NCI-H524 (cell line): ENCODE data around the gene AOC3.
A peak's percentile ranks its signal among the peaks of the same experiment; 100 is the strongest.

Experiments used
- DNase-seq, 2 experiments: peaks; one replicate each; lab custom pipeline; 2025; lab: John Stamatoyannopoulos, UW

AOC3 gene, protein sequence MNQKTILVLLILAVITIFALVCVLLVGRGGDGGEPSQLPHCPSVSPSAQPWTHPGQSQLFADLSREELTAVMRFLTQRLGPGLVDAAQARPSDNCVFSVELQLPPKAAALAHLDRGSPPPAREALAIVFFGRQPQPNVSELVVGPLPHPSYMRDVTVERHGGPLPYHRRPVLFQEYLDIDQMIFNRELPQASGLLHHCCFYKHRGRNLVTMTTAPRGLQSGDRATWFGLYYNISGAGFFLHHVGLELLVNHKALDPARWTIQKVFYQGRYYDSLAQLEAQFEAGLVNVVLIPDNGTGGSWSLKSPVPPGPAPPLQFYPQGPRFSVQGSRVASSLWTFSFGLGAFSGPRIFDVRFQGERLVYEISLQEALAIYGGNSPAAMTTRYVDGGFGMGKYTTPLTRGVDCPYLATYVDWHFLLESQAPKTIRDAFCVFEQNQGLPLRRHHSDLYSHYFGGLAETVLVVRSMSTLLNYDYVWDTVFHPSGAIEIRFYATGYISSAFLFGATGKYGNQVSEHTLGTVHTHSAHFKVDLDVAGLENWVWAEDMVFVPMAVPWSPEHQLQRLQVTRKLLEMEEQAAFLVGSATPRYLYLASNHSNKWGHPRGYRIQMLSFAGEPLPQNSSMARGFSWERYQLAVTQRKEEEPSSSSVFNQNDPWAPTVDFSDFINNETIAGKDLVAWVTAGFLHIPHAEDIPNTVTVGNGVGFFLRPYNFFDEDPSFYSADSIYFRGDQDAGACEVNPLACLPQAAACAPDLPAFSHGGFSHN

DNA sequence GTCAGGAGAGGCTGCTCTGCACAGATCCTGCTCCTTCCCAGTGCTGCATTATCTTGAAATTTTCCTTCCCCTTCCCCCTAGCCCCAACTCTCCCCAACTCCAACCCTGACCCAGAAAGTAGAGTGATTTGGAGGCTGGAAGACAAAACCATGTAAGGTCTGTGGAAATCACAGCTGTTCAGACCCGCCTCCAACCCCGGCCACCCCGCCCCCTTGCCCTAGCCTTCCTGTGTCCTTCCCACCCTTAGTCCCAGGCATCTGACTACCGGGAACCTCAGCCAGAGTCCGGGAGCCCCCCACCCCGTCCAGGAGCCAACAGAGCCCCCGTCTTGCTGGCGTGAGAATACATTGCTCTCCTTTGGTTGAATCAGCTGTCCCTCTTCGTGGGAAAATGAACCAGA is at the start of gene AOC3:
Gene AOC3 (plus strand): TSS at position 246 of the 400 bp plus-strand sequence. CDS start 145 bp downstream, at position 391.
- no peak for DNase-seq

DNA sequence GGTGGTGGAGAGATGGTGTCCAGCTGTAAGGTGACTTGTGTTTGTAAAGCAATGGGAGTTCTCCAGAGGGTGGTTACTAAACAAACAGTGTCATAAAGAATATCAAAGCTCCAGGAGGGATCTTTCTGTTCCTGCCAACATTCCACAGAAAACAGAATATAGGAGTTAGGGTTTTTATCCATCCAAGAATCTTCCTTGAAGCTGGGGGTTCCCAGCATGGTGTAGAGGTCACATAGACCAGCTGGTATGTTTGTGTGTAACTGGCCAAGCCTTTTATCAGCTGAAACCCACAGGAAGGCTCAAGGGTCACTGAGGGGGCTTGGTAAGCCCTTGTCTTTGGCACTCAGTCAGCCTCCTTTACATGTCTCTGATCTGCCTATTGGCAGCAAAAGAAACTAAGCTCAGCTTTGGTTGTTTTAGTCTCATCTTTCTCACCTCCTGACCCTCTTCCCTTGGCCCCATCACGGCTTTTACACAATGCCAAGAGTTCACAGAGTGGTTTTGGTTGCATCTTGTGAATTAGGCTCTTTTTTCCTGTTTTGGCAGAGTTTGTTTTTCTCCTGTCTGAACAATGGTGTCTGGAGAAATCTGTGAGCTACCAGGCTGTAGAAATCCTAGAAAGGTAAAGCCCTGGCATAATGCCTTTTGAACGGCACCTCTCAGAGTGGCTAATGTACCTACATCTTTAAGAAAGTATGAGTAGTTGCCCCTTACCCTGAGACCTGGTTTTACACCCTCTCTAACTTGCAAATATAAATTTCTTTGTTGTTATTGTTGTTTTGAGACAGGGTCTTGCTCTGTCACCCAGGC is 47.7 kb upstream of the AOC3 start:
- DNase-seq, result no peak

DNA sequence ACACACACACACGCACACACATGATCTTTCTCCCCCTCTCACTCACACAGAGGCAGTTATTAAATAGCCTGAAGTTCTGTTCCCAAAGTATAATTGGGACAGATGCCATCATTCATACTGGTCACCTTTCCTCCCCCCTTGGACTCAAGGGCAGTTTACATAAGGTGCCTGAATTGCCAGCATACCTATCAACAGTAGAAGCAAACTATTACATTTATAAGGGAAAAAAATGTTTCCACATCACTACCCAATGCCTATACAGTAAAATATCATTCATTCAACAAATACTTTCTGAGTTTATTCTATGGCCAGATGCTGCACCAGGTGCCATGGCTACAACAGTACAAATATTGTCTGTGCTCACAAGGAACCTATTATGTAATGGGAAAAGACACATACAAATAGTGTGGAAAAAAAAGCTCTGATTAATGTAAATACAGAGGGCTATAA is 46.1 kb upstream of the AOC3 start:
- DNase-seq, result no peak

DNA sequence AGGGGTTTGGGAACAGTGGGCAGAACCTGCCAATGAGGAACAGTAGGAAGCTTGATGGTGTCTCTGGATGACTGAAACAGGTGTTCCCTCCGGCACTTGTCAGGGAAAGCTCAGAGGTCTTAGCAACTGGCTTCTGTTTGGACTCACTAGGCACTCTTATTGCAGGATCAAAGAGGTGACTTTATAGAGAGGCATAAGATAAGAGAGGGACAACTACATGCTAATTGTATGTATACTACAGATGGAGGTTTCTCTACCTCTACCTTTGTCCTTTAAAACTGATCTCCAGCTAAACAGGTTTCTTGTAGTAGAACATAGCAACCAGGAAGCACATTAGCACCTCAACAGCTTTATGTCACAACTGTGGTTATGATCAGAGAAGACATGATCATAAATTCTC is 44.8 kb upstream of the AOC3 start:
- DNase-seq, result no peak

DNA sequence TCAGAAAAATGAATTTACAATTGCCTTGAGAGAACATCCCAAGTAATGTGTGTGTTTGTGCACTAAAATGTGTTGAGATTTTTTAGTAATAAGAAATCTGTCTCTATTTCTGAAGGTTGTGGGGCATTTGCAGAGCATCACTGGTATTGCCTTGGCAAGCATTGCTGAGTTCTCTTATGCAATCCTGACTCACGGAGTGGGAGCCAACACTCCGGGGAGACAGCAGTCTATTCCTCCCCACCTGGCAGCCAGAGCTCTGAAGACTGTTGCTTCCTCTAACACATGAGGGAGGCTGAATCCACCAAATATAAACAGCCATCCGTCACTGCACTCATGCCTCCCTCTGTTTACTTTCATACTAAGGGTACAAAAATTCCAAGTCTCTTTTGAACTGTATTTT is 41.7 kb upstream of the AOC3 start:
- no peak for DNase-seq

DNA sequence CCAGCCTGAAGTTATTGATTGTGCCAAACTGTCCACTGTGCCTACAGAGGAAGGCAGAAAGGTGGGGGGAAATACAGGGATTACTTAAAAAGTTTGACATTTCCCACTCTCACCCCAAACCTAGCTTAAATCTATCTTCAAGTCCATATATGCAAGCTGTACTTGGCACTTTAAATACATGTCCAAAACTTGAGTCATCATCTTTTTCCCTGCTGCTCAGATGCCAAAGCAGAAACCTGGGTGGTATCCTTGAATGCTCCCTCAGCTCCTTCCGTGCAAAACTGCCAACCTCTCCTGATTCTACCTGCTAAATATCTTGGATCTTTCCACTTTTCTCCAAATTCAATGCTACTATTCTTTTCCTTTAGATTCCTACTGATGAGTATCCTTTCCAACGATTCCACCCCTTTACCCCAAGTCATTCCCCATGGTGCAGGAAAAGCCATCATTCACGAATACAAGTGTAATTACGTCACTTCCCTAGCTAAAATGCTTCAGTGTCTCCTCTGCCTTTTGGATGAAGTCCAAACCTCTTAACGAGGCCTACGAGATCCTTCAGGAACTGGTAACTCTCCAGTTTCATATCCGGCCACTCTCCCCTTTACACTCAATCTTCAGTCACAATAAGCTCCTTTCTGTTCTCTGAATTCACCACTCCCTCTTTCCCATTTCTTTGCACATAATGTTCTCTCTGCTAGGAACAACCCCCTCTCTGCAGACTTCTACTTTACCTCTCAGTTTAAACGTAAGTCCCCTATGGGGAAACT is 36.2 kb upstream of the AOC3 start:
- no peak for DNase-seq

DNA sequence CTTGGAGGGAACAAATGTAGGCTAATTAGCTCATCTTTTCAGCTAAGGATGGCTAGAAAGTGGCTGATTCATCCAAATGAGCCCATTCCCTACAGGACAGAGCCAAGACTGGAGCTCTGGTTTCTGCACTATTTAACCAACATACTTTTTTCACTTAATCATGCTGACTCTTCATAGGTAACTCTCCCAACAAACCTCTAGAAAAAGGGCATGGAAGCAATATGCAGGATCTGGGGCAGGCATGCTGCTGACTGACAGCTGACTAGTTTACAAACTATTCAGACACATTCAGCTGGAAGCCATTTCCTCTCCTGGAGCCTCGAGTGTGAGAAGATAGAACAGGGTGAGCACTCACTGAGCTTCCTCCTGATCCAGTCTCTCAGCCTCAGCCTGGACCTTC is 33.1 kb upstream of the AOC3 start:
- no peak for DNase-seq

DNA sequence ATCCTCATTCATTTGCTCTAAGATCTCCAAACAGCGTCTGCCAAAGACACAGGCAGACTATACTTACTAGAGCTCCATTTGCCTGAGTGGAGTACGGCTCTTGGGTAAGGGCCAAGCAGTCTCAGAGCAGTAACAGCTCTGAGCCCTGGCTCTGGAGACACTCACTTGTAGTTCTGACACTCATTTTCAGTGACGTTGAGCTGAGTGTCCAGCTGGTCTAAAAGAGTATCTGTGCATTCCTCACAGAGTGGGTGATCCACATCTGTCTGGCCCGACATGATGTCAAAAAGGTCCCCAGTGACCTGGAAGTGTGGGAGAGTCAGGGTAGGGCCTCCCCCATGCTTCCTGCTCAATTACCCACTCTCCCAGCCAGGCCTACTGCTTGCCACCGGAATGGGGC is 32.6 kb upstream of the AOC3 start:
- no peak for DNase-seq

DNA sequence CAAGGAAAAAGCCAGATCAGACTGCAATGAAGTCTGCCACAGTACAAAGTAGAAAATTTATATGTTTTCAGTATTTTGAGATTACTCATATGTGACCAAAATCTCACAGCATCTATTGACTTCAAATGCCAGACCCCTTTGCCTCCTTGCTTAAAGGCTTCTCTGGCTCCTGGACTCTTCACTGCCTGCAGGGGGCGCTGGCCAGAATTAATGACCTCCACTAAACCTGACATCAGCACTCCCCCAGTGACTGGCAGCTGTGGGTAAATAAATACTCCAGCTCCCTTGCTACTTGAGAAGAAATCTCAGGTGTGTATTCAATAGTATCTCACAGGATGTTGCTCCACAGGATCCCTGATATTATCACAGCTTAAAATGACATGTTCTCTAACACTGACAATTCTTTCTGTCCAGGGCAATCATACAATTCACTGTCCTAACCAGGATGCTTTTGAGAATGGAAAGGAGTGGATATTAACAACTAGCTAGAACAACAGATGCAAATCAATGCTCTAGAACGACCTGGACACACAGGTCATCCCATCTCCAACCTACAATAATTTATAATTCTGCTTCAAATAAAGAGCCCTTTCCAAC is 31.0 kb upstream of the AOC3 start:
- DNase-seq, result peak; percentile 65 to 73

DNA sequence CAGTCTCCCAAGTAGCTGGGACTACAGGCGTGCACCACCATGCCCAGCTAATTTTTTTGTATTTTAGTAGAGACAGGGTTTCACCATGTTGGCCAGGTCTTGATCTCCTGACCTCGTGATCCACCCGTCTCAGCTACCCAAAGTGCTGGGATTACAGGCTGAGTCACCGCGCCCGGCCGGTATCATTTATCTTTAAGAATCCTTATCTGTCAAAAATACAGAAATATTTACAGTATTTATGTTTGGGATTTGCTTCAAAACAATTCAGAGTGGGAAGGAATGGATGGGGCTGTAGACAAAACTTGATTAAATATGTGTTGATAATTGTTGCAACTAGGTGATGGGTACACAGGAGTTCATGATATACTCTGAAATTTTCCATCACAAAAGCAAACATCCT is 29.8 kb upstream of the AOC3 start:
- DNase-seq, result no peak

DNA sequence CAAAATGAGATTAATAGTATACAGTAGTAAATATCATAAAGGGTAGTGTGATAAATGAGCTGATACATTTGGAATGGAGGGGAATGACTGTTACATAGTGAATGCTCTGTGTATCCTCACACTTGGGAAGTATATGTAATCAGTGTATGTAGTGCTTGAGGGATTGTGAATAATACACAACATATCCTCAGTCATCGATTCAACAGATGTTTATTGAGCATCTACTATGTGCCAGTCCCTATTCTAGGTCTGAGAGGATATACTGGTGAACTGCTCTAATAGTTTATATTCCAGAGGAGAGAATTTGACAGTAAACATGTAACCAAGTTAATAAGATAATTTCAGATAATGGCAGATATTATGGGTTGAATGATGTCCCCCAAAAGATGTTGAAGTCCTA is 23.5 kb upstream of the AOC3 start:
- DNase-seq, result no peak

DNA sequence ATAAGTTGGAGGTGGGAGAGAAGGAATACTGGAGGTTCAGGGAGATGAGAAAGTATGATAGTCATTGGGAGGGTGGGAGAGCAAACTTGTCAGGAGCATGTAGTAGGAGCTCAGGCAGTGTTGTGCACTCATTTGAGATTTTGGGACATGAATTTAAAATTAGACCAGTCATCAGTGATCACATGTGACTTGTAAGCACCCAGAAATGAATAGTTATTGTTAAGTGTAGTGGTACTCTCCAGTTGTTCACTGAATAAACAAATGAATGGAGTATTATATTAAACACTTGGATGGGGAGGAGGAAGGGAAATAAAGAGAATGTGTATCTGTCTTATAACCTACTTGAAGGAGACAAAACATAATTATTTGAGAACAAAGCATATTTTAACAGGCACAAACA is 20.0 kb upstream of the AOC3 start:
- no peak for DNase-seq

DNA sequence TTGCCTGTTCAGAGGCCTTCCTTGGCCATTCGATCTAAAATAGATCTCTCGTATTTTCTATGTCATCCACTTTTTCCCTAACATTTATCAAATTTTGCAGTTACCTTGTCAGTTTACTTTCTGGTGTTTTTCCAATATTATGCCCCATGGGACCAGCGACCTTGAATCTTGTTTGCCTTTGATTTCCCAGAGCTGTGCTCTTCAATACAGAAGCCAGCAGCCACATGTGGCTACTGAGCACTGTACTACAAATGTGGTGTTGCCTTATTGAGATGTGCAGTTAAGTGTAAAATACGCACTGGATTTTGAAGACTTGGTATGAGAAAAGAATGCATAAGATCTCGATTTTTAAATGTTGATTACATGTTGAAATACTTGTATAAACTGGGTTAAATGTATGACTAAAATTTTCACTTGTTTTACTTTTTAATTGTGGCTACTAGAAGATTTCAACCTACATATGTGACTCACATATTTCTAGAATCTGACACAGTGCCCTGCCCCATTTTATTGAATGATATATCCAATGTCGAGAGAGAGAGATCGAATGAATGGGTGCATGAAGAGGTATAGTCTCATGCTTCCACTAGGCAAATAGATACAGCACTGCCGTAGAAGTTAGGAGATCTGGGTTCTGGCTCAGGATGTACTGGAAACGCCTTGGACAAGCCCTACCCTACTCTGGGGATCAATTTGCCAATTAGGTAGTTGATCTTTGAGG is 18.6 kb upstream of the AOC3 start:
- DNase-seq, result no peak

DNA sequence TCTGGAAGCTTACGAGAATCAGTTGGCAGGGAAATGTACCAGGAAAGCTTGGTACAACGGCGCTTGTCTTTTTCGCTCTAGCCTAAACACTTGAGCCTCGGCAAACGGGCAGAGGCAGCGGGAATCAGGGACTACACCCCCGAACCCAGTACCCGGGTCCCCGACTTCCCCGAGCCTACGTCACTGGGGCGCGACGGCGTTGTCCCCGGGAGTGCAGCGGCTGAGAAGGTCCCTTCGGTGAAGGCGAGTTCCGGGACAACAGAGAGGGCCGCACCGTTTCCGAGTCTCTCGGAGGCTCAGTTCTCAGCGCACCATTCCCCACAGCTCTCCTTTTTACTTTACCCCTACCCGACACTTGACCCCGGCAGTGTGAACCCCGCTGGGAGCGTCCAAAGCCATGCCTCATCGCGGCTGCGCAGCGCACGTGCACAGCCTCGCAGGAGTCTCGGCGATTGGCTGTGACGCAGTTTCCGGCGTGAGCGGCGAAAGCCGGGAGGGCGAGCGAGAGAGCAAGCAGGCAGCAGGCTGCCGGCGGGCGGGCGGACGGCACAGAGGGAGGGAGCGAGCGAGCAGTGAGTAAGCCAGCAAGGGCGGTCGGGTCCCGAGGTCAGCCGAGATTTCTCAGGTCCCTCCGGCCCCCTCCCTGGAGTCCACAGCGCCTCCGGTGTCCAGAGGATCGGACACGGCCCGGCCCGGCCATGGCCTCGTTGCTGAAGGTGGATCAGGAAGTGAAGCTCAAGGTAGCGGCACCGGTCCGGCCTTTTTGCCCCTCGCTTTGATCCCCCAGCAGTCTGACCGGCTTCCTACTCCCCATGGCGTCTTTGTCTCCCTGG is 17.8 kb upstream of the AOC3 start, which contains the start of gene PSME3:
Gene PSME3 (plus strand): TSS at position 464 of the 833 bp plus-strand sequence. CDS start 235 bp downstream, at position 699.
- peak; percentile 78 to 85 for DNase-seq

DNA sequence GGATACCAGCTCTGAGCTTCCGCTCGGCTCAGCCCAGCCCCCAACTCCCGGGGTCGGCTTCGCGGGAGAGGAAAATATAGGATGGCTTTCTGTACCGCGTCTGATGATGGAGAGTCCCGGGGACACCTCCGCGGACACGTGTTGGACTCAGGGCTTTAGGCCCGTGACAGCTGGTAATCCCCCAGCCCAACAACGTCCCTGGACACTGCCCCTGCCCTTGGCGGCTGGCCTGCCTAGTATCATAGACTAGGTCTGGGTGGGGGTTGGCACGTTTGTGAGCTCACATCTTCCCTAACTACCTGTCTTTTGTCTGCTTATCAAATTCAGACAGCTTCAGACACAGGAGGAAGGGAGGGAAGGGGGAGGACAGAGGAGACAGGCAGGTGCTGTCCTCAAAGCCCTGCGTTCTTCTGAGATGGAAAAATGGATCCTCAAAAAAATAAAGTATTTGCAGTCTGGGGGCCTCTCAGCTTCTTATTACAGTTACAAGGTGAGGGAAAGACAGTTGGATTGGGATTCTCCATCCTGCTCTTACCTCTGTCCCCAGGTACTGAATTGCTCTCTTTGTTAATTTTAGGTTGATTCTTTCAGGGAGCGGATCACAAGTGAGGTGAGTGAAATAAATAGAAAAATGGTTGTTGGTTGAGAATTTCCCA is 17.1 kb upstream of the AOC3 start:
- DNase-seq, result peak in 1 of 2 experiments; percentile 34

DNA sequence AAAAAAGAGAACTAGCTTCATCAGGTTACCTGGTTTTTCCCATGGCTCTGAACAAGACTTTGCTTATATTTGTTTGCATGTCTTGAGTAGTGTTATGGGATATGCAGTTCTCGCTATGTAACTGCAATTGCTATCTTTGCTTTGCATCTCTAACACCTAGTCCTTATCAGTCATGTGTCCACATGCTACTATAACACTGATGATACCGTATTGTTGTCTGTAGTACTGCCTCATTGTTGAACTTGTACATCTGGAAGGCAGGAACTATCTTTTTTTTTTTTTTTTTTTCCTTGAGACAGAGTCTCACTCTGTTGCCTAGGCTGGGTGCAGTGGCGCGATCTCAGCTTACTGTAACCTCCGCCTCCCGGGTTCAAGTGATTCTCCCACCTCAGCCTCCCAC is 15.3 kb upstream of the AOC3 start:
- no peak for DNase-seq

DNA sequence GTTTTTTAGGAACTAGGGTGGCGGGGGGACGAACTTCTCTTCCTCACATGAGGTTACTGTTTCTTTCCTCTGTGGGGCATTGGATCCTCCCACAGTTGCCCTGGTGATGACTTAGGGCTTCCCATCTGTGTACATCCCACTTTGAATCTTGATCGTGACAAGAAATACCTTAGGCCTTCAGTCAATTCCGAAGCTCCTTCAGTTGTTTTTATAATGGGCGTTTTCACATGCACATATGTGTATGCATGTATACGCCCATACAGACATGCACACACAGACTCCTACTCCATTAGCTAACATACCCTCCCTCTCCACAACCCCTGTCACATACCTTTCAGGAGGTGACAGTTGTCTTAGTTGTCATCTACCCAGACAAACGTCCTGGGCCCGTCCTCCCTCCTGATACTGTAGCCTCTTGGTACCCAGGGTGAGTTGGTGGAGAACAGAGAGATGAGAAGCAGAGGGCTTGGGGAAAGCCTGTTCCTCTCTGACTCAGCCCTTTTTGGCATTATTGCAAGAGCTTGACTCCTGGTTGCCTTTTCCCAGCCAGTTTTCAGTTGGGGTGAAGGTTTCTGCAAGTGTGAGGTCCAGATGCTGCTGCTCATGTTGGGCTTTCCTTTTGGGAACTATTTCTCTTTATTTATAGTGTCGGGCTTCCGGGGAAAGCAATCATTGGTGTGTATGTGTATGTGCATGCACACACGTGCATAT is 8.9 kb upstream of the AOC3 start:
- DNase-seq, result no peak

DNA sequence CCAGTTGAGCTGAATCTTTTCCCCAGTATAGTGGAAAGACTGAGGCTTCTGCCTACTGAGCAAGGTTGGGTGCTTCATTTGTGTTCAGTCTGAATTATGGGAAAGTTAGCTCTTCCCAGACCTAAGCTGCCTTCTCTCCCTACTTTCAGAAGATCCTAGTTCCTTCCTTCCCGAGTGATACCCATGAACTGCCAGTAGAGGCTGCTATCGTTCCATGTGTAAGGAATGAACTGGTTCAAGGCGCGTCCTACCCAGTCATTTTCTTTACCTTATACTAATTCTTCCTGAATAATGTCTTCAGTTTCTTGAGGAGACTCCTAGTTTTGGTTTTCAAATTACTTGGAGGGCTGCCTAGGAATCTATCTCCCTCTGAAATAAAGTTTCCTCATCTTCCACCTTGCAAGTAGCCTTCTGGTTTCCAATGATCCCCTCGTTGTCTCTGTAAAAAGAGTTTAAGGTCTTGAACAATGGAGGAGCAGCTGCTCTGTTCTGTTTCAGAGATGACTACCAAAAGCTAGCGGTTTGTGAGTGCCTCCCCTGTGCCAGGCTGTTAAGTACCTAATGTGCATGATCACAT is 7.6 kb upstream of the AOC3 start:
- DNase-seq, result peak; percentile 43 to 61
